Measurements from ENCODE around the gene KLK10.

KLK10 gene

DNA sequence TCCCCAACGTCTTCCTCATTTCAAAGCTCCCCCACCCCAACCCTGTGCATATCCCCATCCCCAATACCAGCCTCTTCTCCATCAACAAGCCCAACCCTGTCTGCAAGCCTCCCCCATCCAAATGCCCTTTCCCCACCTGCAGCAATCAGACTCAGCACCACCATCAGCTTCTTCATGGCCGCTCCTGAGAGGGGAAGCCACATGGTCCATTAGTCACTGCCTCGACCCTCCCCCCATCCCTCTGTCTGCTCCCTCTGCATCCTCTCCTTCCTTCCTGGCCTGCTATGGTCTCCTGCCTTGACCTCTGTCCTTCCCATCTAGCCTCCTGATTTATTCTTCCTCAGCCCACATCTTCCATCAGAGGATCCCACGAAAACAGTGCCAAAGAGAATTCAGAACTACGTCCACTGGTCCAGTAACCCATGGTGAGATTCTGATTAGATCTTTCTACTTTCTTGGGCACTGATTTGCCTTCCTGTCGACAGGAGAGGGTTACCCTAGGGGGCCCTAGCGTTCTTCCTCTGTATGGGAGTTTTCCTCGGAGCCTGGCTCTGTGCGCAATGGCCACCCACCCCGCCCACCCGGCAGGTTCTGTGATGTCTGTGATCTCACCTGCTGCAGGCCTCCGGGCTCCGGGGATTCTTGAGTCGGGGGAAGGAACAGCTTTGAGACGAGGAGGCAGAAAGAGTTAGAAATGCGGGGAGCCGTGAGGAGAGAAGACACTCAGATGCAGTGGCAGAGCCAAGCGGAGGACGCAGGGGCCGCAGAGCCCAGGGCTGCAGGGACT, 51.4 kb downstream of the KLK10 start:
- no peak for DNase-seq (ENCODE audit: low read depth)

DNA sequence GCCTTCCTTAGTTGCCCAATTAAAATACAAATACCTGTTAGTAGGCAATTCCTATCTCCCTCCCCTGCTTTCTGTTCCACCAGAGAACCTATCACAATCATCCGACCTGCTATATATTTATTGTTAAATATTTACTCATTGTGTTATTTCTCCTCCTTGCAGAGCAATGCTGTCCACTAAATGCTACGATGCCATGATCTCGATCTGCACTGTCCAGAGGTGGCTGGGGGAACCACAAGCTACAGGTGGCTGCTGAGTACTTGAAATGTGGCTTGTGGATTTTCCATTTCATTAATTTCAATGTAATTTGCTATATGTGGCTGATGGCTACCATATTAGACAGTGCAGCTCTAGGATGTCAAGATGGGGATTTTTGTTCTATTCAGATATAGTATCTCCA, 55.2 kb downstream of the KLK10 start:
- no peak for DNase-seq (ENCODE audit: low read depth)

- DNase-seq (ENCODE audit: low read depth) = no peak
Measured at GRCh38 chr19:50963381-50963780, 56.1 kb downstream of the KLK10 start.
